B cell (primary cell): ENCODE data around the gene GRXCR2. TPM values are rescaled to one million over a fixed set of nuclear protein-coding genes. Genes with fewer than 3 reads are reported as not detected.

Source experiments
- ATAC-seq: fragments of 200-7000 bp; cut with Tn5 transposase; one replicate; pipeline ENCODE4 v1.10.0; 2021; ENCODE audit warnings: low read depth, mild to moderate bottlenecking, moderate number of reproducible peaks, moderate library complexity
- CTCF ChIA-PET: fragments of 350-600 bp; sonication (Branson Sonifier 250); formaldehyde crosslinking; loops from one replicate; lab custom pipeline; 2021; ENCODE audit warnings: antibody characterized with exemption, inconsistent platforms; lab: Charles Lee
- POLR2A ChIA-PET: fragments of 350-600 bp; sonication (Branson Sonifier 250); formaldehyde crosslinking; loops from one replicate; lab custom pipeline; 2021; ENCODE audit warnings: antibody characterized with exemption; lab: Charles Lee
- DNase-seq: peaks from one replicate; pipeline ENCODE4 v3.0.0; 2013
- H2AFZ ChIP-seq: 2 replicates; pipeline ENCODE4 v1.6.1; 2012; ENCODE audit warnings: mild to moderate bottlenecking, low read depth, low read length; ENCODE audit not compliant: insufficient read depth, poor library complexity, severe bottlenecking
- H3K27ac ChIP-seq, 2 donors: 1 replicate in 1 of 2; 2 replicates in 1 of 2; pipeline ENCODE4 v1.5.1; 2012 to 2013; ENCODE audit warnings: low read length in 2 of 2, mild to moderate bottlenecking in 2 of 2, moderate library complexity in 1 of 2
- H3K27me3 ChIP-seq, 4 experiments: fragments of 200-600 bp in 1 of 4; sonication (generic) in 1 of 4; replicated peaks in 1 of 4; 1 replicate in 2 of 4; 2 replicates in 2 of 4; pipeline versions ENCODE4 v1.6.1 to v1.7.0; 2013 to 2016; ENCODE audit warnings: low read length in 3 of 4, mild to moderate bottlenecking in 2 of 4, mixed read lengths in 1 of 4, moderate library complexity in 1 of 4; ENCODE audit not compliant: insufficient read depth in 4 of 4, control insufficient read depth in 3 of 4; ENCODE audit errors: control extremely low read depth in 1 of 4
- H3K36me3 ChIP-seq, 2 experiments: replicated peaks in 1 of 2; 1 replicate in 1 of 2; 2 replicates in 1 of 2; pipeline versions ENCODE4 v1.6.1 to v1.7.1; 2013; ENCODE audit warnings: low read length in 1 of 2; ENCODE audit not compliant: insufficient read depth in 2 of 2, control insufficient read depth in 1 of 2; ENCODE audit errors: control extremely low read depth in 1 of 2, extremely low read depth in 1 of 2
- H3K4me1 ChIP-seq, 2 donors: fragments of 200-600 bp in 1 of 2; sonication (generic) in 1 of 2; 1 replicate in 1 of 2; 2 replicates in 1 of 2; pipeline versions ENCODE4 v1.5.1 to v1.6.1; 2013 to 2017; ENCODE audit warnings: low read length in 2 of 2; ENCODE audit not compliant: control insufficient read depth in 2 of 2, insufficient read depth in 2 of 2
- H3K4me2 ChIP-seq: replicated peaks from 2 replicates; pipeline ENCODE3; 2012; ENCODE audit warnings: mild to moderate bottlenecking, low read depth, low read length; ENCODE audit not compliant: poor library complexity, severe bottlenecking
- H3K4me3 ChIP-seq, 5 experiments: fragments of 200-600 bp in 1 of 5; sonication (generic) in 1 of 5; 1 replicate in 3 of 5; 2 replicates in 2 of 5; pipeline versions ENCODE4 v1.5.1 to v1.7.0; 2011 to 2016; ENCODE audit warnings: low read length in 4 of 5, mild to moderate bottlenecking in 4 of 5, low read depth in 2 of 5, control low read depth in 1 of 5, moderate library complexity in 1 of 5; ENCODE audit not compliant: insufficient read depth in 1 of 5; ENCODE audit errors: control extremely low read depth in 1 of 5, extremely low read depth in 1 of 5
- H3K79me2 ChIP-seq: fragments of 200-600 bp; sonication (generic); one replicate; pipeline ENCODE4 v1.6.0; 2016; ENCODE audit warnings: low read length; ENCODE audit not compliant: control insufficient read depth, insufficient read depth
- H3K9ac ChIP-seq: fragments of 200-600 bp; sonication (generic); 2 replicates; pipeline ENCODE4 v1.6.1; 2017; ENCODE audit warnings: mild to moderate bottlenecking, low read length, moderate library complexity
- H3K9me3 ChIP-seq, 3 donors: one replicate each; pipeline versions ENCODE4 v1.6.1 to v1.7.1; 2013; ENCODE audit warnings: low read length in 2 of 3; ENCODE audit not compliant: control insufficient read depth in 2 of 3, insufficient read depth in 1 of 3; ENCODE audit errors: control extremely low read depth in 1 of 3
- H4K20me1 ChIP-seq: 2 replicates; pipeline ENCODE4 v1.6.0; 2012; ENCODE audit warnings: mild to moderate bottlenecking, low read length; ENCODE audit not compliant: insufficient read depth, control insufficient read depth, poor library complexity, severe bottlenecking
- H3K27ac Mint-ChIP-seq: one replicate; pipeline ENCODE4 v1.8.0; 2021; ENCODE audit warnings: mixed read lengths
- H3K27me3 Mint-ChIP-seq: one replicate; pipeline ENCODE4 v1.8.0; 2021; ENCODE audit warnings: mixed read lengths
- H3K4me1 Mint-ChIP-seq: one replicate; pipeline ENCODE4 v1.8.0; 2021; ENCODE audit warnings: mixed read lengths
- H3K4me3 Mint-ChIP-seq: one replicate; pipeline ENCODE4 v1.8.0; 2021; ENCODE audit warnings: mixed read lengths
- H3K9me3 Mint-ChIP-seq: one replicate; pipeline ENCODE4 v1.8.0; 2022; ENCODE audit warnings: mixed read lengths; ENCODE audit not compliant: insufficient read depth
- CTCF ChIP-seq: fragments of 200-600 bp; IDR thresholded peaks from one replicate; pipeline ENCODE4 v1.8.0; 2022; ENCODE audit warnings: antibody characterized with exemption, mild to moderate bottlenecking
- EZH2 ChIP-seq: IDR thresholded peaks from 2 replicates; pipeline ENCODE4 v1.6.1; 2012; ENCODE audit warnings: borderline replicate concordance, low read depth, mild to moderate bottlenecking, moderate library complexity, low read length; ENCODE audit not compliant: insufficient read depth, poor library complexity, severe bottlenecking
- WGBS: methylation state at CpG from one replicate; pipeline ENCODE4 v1.1.5; 2013; ENCODE audit warnings: missing lambda C conversion rate; ENCODE audit not compliant: insufficient coverage; 5-methylcytosine and 5-hydroxymethylcytosine counted together
- intact Hi-C: fragments of 100-400 bp; cut with micrococcal nuclease; formaldehyde crosslinking; loops from one replicate; pipeline ENCODE4 v1.10.0; 2022
- polyA plus RNA-seq: library from polyadenylated mRNA; depleted of rRNA; stranded (reverse); fragments of >200 nt; gene quantifications from 2 replicates; pipeline ENCODE4 v1.2.3, GENCODE V29; 2012
- total RNA-seq, 2 donors: library from RNA; stranded (reverse); fragments of 120-200 nt in 1 of 2; gene quantifications; 1 replicate in 1 of 2; 2 replicates in 1 of 2; pipeline versions ENCODE4 v1.2.3 to v1.2.4, GENCODE V29; 2013 to 2022

Gene GRXCR2
- total and polyA plus RNA-seq, 2 donors (not counting 1 experiment from before 2014, with no cell fraction given), result not detected

GRCh38 chr5:145903113-145903512, 30.3 kb upstream of the GRXCR2 start:
- H3K4me1 ChIP-seq, result no peaks in the 10 kb centered on the region
- WGBS, result 100% methylated on average over 1 of the region's 3 CpGs
- H3K27ac Mint-ChIP-seq, result no peak overlapping the region
- POLR2A ChIA-PET, result no interaction called here
- DNase-seq (no peak), ATAC-seq (no peak)
- TF ChIP-seq EZH2, result no peak
- no peak for TF ChIP-seq CTCF
- no peak overlapping the region for H3K27ac ChIP-seq
- H3K9me3 Mint-ChIP-seq, result peaks cover 3% of the 10 kb centered on the region
- intact Hi-C loops, result no loop called here
- peaks cover 3% of the 10 kb centered on the region for H3K27me3 Mint-ChIP-seq
- H3K36me3 ChIP-seq, result no peaks in the 10 kb centered on the region
- H3K4me2 ChIP-seq, result no peak overlapping the region
- no peak overlapping the region for H3K9ac ChIP-seq
- no peaks in the 10 kb centered on the region for H4K20me1 ChIP-seq
- H3K4me3 Mint-ChIP-seq, result no peak overlapping the region
- H3K4me1 Mint-ChIP-seq, result no peaks in the 10 kb centered on the region
- CTCF ChIA-PET, result no interaction called here
- H3K4me3 ChIP-seq, result no peak overlapping the region
- no peak overlapping the region for H2AFZ ChIP-seq
- no peaks in the 10 kb centered on the region for H3K9me3 ChIP-seq
- H3K79me2 ChIP-seq, result no peaks in the 10 kb centered on the region
- H3K27me3 ChIP-seq, result no peaks in the 10 kb centered on the region

GRCh38 chr5:145902421-145902820, 29.6 kb upstream of the GRXCR2 start:
- no CpG with 5 or more reads among the region's 1 CpG for WGBS
- TF ChIP-seq CTCF (no peak), EZH2 (no peak)
- Mint-ChIP-seq H3K4me1 (no peaks in the 10 kb centered on the region), H3K27me3 (no peaks in the 10 kb centered on the region), H3K4me3 (no peak overlapping the region), H3K9me3 (peaks cover 3% of the 10 kb centered on the region), H3K27ac (no peak overlapping the region)
- Histone ChIP-seq H3K27ac (no peak overlapping the region), H3K4me2 (no peak overlapping the region), H3K36me3 (no peaks in the 10 kb centered on the region), H3K9me3 (no peaks in the 10 kb centered on the region), H3K4me3 (no peak overlapping the region), H3K4me1 (no peaks in the 10 kb centered on the region), H2AFZ (no peak overlapping the region), H3K9ac (no peak overlapping the region), H3K79me2 (no peaks in the 10 kb centered on the region), H3K27me3 (no peaks in the 10 kb centered on the region), H4K20me1 (no peaks in the 10 kb centered on the region)
- POLR2A ChIA-PET, result no interaction called here
- CTCF ChIA-PET, result no interaction called here
- DNase-seq (no peak), ATAC-seq (no peak)
- intact Hi-C loops, result no loop called here
